HCT116 (cell line): ENCODE data around the gene FDXACB1.

Source experiments
- CBX3 ChIP-seq: IDR thresholded peaks from 2 replicates; pipeline ENCODE4 v1.6.1; 2012; ENCODE audit warnings: low read depth
- CTCF ChIP-seq, 3 experiments: fragments of 200-600 bp in 1 of 3; sonication (generic) in 1 of 3; IDR thresholded peaks in 2 of 3; conservative IDR thresholded peaks in 1 of 3; 2 replicates each; pipeline ENCODE4 v1.5.1; 2012 to 2017; ENCODE audit warnings: low read depth in 2 of 3, low read length in 2 of 3, antibody characterized with exemption in 1 of 3, borderline replicate concordance in 1 of 3, control low read depth in 1 of 3, mild to moderate bottlenecking in 1 of 3, mixed read lengths in 1 of 3, mixed run types in 1 of 3, moderate library complexity in 1 of 3; ENCODE audit not compliant: insufficient read depth in 1 of 3
- EZH2phosphoT487 ChIP-seq: fragments of 200-600 bp; IDR thresholded peaks from 2 replicates; pipeline ENCODE4 v1.6.1; 2018; ENCODE audit warnings: antibody characterized with exemption, borderline replicate concordance
- JUND ChIP-seq: IDR thresholded peaks from 2 replicates; pipeline ENCODE4 v1.6.1; 2012
- POLR2A ChIP-seq: IDR thresholded peaks from 2 replicates; pipeline ENCODE4 v1.7.0; 2011; ENCODE audit warnings: borderline replicate concordance; ENCODE audit not compliant: insufficient read depth, insufficient read length; ENCODE audit errors: extremely low read depth
- POLR2AphosphoS5 ChIP-seq: IDR thresholded peaks from 2 replicates; pipeline ENCODE4 v1.6.1; 2011; ENCODE audit warnings: mild to moderate bottlenecking, low read depth, low read length, moderate library complexity
- RAD21 ChIP-seq: IDR thresholded peaks from 2 replicates; pipeline ENCODE4 v1.6.1; 2012; ENCODE audit warnings: low read depth, mild to moderate bottlenecking
- SRF ChIP-seq: IDR thresholded peaks from 2 replicates; pipeline ENCODE4 v1.6.1; 2012; ENCODE audit warnings: low read depth
- TCF7L2 ChIP-seq: IDR thresholded peaks from 2 replicates; pipeline ENCODE4 v1.7.0; 2011; ENCODE audit warnings: borderline replicate concordance, inconsistent platforms; ENCODE audit not compliant: insufficient read depth, insufficient read length; ENCODE audit errors: extremely low read depth
- ZNF274 ChIP-seq: fragments of 200-500 bp; sonication (Bioruptor generic); IDR thresholded peaks from 2 replicates; pipeline ENCODE4 v1.6.1; 2014; ENCODE audit warnings: mild to moderate bottlenecking, low read depth, low read length, inconsistent platforms
- TF ChIP-seq, protein P1 (sequence below): IDR thresholded peaks from 2 replicates; pipeline ENCODE4 v1.6.1; 2012

GRCh38 chr11:111845276-111846028, 33.5 kb downstream of the FDXACB1 start:
- TF ChIP-seq, protein P1, sequence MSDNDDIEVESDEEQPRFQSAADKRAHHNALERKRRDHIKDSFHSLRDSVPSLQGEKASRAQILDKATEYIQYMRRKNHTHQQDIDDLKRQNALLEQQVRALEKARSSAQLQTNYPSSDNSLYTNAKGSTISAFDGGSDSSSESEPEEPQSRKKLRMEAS = no peak
- TF ChIP-seq POLR2A = no peak
- TF ChIP-seq POLR2AphosphoS5 = no peak
- TF ChIP-seq ZNF274 = no peak
- no peak for TF ChIP-seq CTCF (IDR thresholded peaks at IDR 0.05 in 2 of 3, conservative IDR thresholded peaks at IDR 0.05 in 1 of 3; ENCODE audit: borderline replicate concordance in 1 of 3, insufficient read depth in 1 of 3, low read depth in 2 of 3, low read length in 2 of 3)
- TF ChIP-seq SRF = no peak
- TF ChIP-seq CBX3 = no peak
- TF ChIP-seq TCF7L2 = no peak
- no peak for TF ChIP-seq EZH2phosphoT487
- TF ChIP-seq JUND = no peak
- no peak for TF ChIP-seq RAD21
